Caki2 (cell line): ENCODE data around the gene DDIAS. TPM values are rescaled to one million over a fixed set of nuclear protein-coding genes. Genes with fewer than 3 reads are reported as not detected.

Source experiments
- DNase-seq: peaks from one replicate; pipeline ENCODE4 v3.0.0-alpha.2; 2015; ENCODE audit warnings: low read depth
- in situ Hi-C: cut with HindIII; loops from 2 replicates; pipeline ENCODE4 v1.10.0; 2016; ENCODE audit warnings: low sequenced_read_pairs, low pct_unique_long_range_greater_than_20kb, mixed read lengths
- total RNA-seq: library from RNA; depleted of rRNA; stranded (reverse); fragments of >200 nt; shearing (Covaris generic); gene quantifications from 2 replicates; pipeline ENCODE4 v1.2.3, GENCODE V29; 2014; ENCODE audit warnings: low replicate concordance; rRNA removed

DDIAS gene
- total RNA-seq, 1 experiment from 2014 or later, result 7.2 TPM

- in situ Hi-C loops, result no loop called here
These were observed 80.3 kb downstream of the DDIAS start for GRCh38 chr11:82981852-82982251.

More at GRCh38 chr11:82981852-82982251, 80.3 kb downstream of the DDIAS start:
- no peak for DNase-seq

Other genes starting within 250 kb of the DDIAS start
- 1.8 and 5.0 TPM in 2 replicates for gene FAM181B, start 167.9 kb upstream of the DDIAS start, total RNA-seq
- gene PRCP, start 1.3 kb upstream of the DDIAS start, total RNA-seq, result 21.2 and 36.0 TPM in 2 replicates
- gene RAB30, start 170.2 kb downstream of the DDIAS start, total RNA-seq, result 3.2 and 5.6 TPM in 2 replicates